ENCODE data around the gene MCM3AP. TPM values are rescaled to one million over a fixed set of nuclear protein-coding genes. Genes with fewer than 3 reads are reported as not detected.

Gene MCM3AP
- total RNA-seq, 1 experiment from 2014 or later: 88.4 TPM

- intact Hi-C loops (cut with micrococcal nuclease): no loop called here
- POLR2A ChIA-PET: no interaction called here
- H4K20me1 ChIP-seq (ENCODE audit: insufficient read depth): no peaks in the 10 kb centered on the region
- no peak overlapping the region for H2AFZ ChIP-seq (ENCODE audit: low read depth, low read length, poor library complexity, severe bottlenecking)
- no peak overlapping the region; the same call in 1 of the 2 replicates for H3K27ac ChIP-seq (ENCODE audit: low read depth, low read length)
- H3K4me2 ChIP-seq (ENCODE audit: low read length): no peak overlapping the region
- no peak for TF ChIP-seq CEBPB (IDR thresholded peaks at IDR 0.05; ENCODE audit: low read depth)
- no peak for TF ChIP-seq SP1 (IDR thresholded peaks at IDR 0.05; ENCODE audit: low read depth)
- TF ChIP-seq CTCF (IDR thresholded peaks at IDR 0.05 in 2 of 3, conservative IDR thresholded peaks at IDR 0.05 in 1 of 3; ENCODE audit: borderline replicate concordance in 1 of 3, insufficient read depth in 1 of 3, low read depth in 2 of 3, low read length in 2 of 3): no peak
- TF ChIP-seq EGR1 (IDR thresholded peaks at IDR 0.05; ENCODE audit: low read depth): no peak
- TF ChIP-seq JUND (IDR thresholded peaks at IDR 0.05): no peak
- TF ChIP-seq SRF (IDR thresholded peaks at IDR 0.05; ENCODE audit: low read depth): no peak
- no peak for TF ChIP-seq SIN3A (IDR thresholded peaks at IDR 0.05; ENCODE audit: low read depth)
- TF ChIP-seq POLR2A (IDR thresholded peaks at IDR 0.05; ENCODE audit: borderline replicate concordance, extremely low read depth, insufficient read depth, insufficient read length): no peak
- TF ChIP-seq ZBTB33 (IDR thresholded peaks at IDR 0.05; ENCODE audit: extremely low read depth, insufficient replicate concordance, low read length): no peak
- no peak for TF ChIP-seq FOSL1 (IDR thresholded peaks at IDR 0.05; ENCODE audit: low read depth)
- no peak for TF ChIP-seq RAD21 (IDR thresholded peaks at IDR 0.05; ENCODE audit: low read depth)
- no peaks in the 10 kb centered on the region; the same call in 1 of the 2 replicates for H3K79me2 ChIP-seq (ENCODE audit: insufficient read depth, low read length)
- H3K36me3 ChIP-seq (ENCODE audit: control insufficient read depth in 1 of 2, insufficient read depth in 2 of 2, low read length in 2 of 2): peaks cover 32 to 61% of the 10 kb centered on the region in 2 experiments
- H3K9me2 ChIP-seq (ENCODE audit: insufficient read depth): no peaks in the 10 kb centered on the region
- H3K4me3 ChIP-seq (replicated peaks in 1 of 2; ENCODE audit: low read depth in 1 of 2, low read length in 2 of 2): no peak overlapping the region
- CTCF ChIA-PET: no interaction called here
- no peaks in the 10 kb centered on the region for H3K4me1 ChIP-seq (ENCODE audit: control insufficient read depth in 1 of 2, insufficient read depth in 2 of 2, low read length in 2 of 2)
- no peaks in the 10 kb centered on the region for H3K9me3 ChIP-seq (ENCODE audit: control insufficient read depth in 1 of 2, insufficient read depth in 1 of 2, low read depth in 1 of 2, low read length in 2 of 2)
- no peak for ATAC-seq
- RAD21 ChIA-PET (ENCODE audit: low non-redundant PET in 1 of 2, low total read pairs in 2 of 2, uncharacterized antibody in 2 of 2, unreplicated experiment in 2 of 2): no interaction called here
- H3K27me3 ChIP-seq (ENCODE audit: insufficient read depth, low read length): no peaks in the 10 kb centered on the region
- DNase-seq (ENCODE audit: low read depth, low spot score): no peak
- H3K9ac ChIP-seq (ENCODE audit: low read length): no peak overlapping the region
- BruUV-seq (replicated peaks): no TSS peak
Observed at GRCh38 chr21:46265736-46266525, 19.5 kb downstream of the MCM3AP start.
